ENCODE measurements around the gene ZSCAN5A.
"Not testable (repeated sequence)": the region's sequence is repeated elsewhere in the genome, so short reads cannot be mapped to it uniquely, and the experiment has no call there.

ZSCAN5A gene

DNA sequence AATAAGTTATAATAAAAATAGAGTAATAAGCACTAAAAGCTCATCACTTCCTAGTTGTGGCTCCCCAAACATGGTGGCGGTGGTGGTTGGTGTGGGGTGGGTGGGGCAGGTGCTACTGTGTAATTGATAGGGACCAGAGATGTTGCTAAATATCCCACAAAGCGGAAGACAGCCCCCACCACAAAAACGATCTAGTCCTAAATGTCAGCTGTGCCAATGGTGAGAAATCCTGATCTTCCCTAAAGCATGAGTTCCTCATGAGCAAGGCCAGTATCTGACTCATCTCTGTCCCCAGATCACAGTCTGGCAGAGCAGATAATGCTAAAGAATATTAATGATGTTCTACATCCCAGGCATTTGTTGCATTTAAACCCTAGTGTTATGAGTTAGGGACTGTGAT, 44.0 kb downstream of the ZSCAN5A start:
- DNase-seq, result no peak

DNA sequence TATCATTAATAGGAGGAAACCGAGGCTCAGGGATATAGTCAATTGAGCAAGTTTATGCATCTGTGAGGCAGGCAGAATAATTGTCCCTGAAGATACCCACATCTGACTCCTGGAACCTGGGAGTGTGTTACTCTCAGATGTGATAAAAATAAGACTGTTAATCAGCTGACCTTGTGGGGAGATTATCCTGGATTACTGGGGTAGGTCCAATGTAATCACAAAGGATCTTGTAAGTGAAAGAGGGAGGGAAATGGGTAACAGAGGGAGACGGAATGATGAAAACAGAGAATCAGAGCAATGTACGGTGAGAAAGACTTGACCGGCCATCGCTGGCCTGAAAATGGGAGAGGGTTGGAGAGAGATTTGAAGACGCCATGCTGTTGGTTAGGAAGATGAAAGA, 45.3 kb downstream of the ZSCAN5A start:
- no peak for DNase-seq

DNA sequence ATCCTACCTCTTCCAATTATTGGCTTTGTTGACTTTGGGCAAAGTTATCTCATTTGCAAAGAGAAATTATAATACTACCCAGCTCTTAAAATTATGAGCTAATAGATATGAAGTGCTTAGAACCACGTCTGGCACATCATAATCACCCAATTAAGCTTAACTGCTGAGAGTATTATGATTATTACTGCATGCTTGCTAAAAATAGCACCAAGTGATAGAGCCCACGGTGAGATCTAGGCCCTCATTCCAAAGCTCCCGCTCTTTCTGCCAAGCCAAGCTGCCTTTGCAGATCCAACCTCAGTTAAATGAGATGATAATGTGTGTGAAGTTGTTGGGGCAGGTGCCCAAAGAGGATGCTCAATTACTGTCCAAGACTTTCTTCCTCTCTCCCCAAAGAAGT, 48.6 kb downstream of the ZSCAN5A start:
- no peak for DNase-seq

DNA sequence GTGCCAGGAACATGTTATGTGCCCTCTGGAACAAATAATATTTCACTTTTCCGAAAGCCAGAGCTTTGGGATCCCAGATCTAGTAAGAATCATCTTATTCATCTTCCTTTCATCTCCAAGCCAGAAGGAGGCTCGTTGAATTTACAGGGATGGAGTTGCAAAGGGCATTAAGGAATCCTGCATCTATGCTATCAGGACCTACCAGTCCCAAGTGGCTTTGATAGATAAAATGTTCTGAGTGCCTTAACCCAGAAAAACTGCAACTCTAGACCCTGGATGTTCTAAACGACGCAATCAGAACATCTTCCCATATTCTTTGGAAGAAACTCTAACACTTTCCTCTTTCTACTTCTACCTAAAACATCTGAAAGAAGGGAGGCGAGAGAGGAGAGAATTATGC, 51.3 kb downstream of the ZSCAN5A start:
- DNase-seq, result no peak

DNA sequence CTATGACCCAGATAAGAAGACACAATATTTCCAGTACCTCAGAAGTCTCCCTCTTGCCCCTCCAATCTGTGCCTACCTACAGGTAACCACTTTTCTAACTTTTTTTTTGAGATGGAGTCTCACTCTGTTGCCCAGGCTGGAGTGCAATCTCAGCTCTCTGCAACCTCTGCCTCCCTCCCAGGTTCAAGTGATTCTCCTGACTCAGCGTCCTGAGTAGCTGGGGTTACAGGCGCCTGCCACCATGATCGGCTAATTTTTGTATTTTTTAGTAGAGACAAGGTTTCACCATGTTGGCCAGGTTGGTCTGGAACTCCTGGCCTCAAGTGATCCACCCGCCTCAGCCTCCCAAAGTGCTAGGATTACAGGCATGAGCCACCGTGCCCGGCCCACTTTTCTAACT, 52.7 kb downstream of the ZSCAN5A start:
- not testable (repeated sequence) for DNase-seq

DNA sequence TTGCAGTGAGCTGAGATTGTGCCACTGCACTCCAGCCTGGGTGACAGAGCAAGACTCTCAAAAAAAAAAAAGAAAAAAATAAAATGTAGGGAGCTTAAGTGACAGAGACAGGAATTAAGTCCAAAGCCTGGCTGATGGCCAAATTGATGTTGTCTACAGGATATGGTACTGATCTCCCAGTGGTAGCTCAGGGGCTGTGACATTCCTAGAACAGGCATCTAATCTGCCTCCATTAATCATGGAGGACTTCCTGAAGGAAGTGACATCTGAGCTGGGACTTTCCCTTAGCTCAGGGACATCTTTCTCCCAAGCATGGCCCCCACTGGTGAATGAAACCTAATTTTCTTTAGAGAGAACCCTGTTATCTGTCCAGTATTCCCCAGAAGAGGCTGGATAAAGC, 53.5 kb downstream of the ZSCAN5A start:
- no peak for DNase-seq

DNA sequence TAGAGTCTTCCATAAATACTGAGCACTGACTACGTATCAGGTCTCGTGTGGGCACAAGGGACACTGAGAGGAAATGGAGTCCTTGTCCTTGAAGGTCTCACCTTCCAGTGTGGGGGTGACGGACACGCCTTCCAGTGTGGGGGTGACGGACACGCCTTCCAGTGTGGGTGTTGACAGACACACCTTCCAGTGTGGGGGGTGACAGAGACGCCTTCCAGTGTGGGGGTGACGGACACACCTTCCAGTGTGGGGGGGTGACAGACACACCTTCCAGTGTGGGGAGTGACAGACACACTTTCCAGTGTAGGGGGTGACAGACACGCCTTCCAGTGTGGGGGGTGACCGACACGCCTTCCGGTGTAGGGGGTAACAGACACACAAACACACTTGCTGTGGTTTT, 56.4 kb downstream of the ZSCAN5A start:
- no peak for DNase-seq

DNA sequence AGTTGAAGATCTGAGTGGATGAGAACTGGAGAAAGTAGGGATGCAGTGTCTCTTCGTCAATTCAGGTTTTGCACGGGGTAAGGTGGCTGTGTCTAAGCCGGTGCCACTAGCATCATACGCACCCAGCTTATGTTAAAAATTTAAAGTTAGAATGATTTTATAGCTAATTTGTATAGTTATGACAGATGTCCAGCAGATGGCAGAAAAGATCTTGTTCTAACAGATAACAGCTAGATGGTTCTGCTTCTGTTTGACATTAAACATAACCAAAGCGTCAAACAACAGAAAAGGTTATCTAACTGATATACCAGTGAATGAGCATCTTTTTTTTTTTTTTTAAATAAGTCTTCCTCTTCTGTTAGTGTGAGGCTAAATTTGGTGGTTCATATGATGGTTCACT, 60.9 kb downstream of the ZSCAN5A start:
- DNase-seq, result peak; percentile 48

DNA sequence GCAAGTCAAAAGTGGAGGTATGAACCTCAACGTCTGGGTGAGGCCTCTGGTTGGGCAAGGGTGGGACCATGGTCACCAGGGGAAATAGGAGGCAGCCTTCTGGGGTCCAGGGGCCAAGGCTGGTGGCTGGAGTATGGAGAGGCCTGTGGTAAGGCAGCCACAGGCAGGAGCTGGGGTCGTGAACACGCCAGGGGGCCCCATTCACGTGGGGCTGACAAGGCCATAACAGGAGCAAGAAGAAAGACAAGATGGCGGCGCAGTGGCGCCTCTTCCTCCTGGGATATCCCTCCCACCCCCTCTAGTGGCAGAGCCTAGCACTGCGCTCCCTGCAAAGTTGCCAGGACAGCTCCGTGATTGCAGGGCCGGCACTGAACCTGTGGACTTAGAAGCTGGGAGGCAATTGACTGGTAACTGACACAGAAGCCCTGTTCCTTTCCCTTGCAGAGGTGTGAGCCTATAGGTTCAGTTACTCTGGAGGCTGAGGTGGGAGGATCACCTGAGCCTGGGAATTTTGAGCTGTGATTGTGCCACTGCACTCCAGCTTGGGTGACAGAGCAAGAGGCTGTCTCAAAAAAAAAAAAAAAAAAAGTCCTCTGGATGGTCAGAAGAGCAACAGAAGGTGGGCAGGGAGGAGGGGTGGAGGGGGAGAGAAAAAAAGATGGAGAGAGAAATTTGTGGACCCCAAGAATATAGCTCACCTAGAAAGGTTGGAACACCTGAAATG, 61.8 kb downstream of the ZSCAN5A start:
- peak; percentile 65 for DNase-seq

DNA sequence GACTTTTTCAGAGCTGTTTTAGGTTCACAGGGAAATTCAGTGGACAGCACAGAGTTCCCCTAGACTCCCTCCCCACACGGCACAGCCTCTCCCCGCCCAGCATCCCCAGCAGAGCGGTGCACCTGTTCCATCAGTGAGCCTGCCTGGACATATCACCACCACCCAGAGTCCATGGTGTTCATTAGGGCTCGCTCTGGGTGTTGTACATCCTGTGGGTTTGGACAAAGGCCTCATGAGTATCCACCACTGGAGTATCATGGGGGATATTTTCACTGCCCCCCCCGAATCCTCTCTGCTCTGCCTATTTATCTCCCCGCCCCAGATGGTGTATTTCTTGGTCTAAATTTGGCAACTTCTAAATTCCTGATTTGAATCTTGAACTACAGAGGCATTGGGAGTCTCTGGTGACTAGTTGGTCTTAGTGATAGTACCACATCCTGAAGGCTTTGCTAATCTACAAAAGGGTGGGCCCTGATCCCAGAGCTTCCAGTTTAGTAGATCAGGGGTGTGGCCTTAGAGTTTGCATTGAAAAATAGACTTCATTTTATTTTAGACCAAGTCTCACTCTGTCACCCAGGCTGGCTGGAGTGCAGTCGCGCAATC, 65.8 kb downstream of the ZSCAN5A start:
- not testable (repeated sequence) for DNase-seq

DNA sequence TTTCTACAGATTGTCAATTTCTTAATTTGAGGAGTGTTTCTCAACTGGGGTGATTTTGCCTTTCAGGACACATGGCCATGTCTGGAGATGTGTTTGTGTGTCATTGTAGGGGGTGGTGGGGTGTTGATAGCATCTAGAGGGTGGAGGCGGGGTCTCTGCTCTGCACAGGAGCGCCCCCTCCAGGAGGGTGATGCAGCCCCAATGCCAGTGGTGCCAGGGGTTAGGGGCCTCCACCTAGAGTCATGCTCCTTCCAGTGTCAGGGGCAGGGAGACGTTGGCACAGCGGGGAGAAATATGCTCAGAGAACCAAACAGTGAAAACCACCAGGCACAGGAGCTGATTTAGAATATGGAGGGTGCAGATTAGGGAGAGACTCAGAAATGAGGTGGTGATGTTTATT, 68.9 kb downstream of the ZSCAN5A start:
- DNase-seq, result not testable (repeated sequence)

DNA sequence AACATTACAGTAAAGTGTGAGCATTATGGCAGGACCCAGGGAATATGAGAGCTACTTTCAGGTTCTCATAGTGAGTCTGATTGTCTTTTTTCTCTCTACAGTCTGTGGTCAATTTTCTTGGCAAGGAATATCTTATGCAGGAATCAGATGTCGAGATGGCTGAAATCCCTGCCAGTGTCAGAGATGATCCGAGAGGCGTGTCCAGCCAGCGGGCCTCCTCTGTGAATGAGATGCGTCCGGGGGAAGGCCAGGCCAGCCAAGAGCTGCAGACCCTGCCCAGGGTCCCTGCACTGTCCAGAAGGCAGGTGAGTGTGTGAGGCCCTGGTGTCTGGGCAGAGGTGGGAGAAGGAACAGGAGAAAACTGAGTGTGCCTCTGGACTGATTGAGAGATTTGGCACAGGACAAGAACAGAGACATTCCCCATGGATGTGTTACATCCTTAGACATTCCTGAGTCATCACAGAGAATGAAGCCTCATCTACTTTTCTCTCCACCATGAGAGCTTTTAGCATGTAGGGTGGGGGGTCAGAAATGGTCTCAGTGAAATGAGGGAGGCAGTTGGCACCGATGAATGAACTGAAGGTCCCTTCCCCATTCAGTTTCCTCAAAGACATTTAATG, 69.4 kb downstream of the ZSCAN5A start:
- DNase-seq, result peak; percentile 38

DNA sequence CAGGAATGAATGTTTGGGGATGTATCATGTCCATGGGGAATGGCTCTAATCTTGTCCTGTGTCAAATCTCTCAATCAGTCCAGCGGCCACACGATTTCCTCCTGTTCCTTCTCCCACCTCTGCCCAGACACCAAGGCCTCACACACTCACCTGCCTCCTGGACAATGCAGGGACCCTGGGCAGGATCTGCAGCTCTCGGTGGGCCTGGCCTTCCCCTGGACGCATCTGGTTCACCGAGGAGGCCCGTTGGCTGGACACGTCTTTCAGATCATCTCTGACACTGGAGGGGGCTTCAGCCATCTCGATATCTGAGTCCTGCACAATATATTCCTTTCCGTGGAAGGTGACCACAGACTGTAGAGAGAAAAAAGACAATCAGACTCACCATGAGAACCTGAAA, 91.2 kb downstream of the ZSCAN5A start:
- DNase-seq, result no peak

DNA sequence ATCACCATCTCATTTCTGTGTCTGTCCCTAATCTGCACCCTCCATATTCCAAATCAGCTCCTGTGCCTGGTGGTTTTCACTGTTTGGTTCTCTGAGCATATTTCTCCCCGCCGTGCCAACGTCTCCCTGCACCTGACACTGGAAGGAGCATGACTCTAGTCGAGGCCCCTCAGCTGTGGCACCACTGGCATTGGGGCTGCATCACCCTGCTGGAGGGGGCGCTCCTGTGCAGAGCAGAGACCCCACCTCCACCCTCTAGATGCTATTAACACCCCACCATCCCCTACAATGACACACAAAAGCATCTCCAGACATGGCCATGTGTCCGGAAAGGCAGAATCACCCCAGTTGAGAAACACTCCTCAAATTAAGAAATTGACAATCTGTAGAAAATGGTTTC, 91.7 kb downstream of the ZSCAN5A start:
- no peak for DNase-seq

DNA sequence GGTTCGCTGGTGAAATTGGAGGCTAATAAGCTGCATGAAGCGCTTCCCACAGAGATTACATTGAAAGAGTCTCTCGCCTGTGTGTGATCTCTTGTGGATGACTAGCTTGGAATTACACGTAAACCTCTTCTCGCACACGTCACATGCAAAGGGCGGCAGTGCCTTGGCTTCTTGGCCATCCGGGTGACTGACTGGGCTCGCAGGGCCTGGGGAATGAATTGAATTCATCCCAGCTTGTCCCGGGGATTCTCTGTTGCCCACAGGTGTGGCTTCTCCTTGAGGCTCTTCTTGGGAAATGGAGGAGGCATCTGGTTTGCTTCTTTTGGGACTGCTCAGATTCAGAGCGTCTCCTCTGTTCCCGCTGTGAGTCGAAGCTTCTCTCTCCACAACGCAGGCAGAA, 92.8 kb downstream of the ZSCAN5A start:
- no peak for DNase-seq

DNA sequence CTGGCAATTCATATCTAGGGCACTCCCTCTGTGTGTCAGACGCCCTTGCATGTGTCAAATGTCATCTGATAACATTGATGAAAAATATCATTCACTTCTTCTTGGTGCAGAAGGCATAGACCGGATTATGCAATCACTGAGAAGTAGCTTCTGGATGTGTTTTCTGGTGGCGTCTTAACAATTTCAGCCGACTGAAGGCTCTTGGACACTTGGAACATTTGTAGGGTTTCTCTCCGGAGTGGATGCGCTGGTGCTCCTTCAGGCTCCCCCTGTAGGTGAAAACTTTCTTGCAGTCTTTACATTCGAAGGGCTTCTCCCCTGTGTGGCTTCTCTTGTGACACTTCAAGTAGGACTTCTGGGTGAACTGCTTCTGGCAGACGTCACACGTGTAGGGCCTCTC, 93.2 kb downstream of the ZSCAN5A start:
- DNase-seq, result not testable (repeated sequence)

DNA sequence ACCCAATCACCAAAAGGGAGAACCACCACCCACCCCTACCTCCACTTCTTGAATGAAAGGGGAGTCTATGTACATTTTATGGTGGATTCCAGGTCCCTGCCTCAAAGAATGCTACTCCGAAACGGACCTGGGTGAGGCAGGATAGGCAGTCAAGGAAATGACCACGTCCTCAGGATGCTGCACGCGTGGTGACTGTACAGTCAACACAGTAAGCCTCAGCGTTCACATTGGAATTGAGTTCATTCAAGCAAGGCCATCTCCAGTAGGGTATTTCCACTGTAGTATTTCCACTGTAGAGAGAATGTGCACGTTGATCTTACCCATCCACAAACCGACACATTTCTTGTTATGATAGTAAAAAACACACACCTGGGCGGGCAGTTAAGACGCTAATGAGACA, 95.7 kb downstream of the ZSCAN5A start:
- no peak for DNase-seq

DNA sequence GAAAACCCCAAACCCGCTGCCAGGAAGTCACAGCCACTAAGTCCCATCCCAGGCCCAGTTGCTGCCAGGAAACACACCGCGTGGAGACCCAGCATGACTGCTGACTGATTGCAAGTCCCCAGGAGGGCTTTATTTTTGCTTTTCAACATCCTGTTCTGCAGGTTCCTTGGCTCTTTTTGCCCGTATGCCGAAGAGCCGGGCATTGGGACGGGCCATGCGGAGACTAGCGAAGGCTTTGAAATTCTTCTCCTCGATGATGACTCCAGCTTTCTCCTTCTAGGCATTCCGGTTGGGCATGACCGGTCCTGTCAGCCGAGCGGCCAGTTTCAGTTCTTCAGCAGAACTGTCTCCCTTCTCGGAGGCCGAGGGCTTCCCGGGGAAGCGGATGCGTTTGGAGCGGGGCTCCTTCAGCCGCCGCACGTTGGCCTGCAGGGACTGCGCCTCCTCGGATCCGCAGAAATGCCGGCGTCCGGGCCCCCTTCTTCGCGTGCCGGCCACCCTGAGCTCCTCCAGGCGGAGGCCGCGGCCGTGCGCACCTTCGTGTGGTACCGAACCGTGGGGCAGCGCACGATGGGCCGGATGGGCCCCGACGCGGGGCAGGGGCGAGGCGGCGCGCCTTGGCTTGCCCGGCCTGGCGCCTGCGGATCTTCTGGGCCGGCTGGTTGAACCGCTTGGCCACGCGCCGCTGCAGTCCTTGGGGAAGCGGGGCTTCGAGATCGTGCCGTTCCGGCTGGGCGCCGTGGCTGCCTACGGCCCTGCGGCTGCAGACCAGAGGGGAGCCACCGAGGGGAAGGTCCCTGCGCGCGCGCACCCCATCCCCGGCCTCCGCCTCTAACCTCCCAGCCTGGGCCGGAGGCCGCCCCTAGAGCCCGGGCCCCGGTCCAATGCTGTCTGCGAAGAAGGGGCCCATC, 97.3 kb downstream of the ZSCAN5A start:
- DNase-seq, result peak; percentile 16

DNA sequence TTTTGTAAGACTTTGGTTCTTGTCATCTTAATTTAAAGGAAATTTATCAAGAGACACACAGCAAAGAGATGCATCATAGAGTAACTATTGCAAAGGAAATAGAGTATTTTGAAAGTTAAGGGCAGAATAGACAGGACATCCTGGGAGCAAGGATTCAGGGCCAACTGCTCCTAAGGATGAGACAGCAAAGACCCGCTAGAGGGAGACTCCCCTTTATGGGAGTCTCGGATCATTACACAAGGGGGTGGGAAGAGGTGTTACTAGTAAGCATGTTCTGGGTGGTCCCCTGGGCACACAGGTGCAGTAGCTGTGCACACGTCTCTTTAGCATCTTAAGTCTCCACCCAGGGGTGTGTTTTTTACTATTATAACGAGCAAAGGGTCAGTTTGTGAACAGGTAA, 102.9 kb downstream of the ZSCAN5A start:
- DNase-seq, result no peak

DNA sequence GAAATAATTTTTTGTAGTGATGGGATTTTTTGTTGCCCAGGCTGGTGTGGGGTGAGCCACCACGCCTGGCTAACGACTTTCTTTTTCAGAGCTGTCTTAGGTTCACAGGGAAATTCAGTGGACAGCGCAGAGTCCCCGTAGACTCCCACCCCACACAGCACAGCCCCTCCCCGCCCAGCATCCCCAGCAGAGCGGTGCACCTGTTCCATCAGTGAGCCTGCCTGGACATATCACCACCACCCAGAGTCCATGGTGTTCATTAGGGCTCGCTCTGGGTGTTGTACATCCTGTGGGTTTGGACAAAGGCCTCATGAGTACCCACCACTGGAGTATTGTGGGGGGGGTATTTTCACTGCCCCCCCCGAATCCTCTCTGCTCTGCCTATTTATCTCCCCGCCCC, 104.6 kb downstream of the ZSCAN5A start:
- DNase-seq, result not testable (repeated sequence)

DNA sequence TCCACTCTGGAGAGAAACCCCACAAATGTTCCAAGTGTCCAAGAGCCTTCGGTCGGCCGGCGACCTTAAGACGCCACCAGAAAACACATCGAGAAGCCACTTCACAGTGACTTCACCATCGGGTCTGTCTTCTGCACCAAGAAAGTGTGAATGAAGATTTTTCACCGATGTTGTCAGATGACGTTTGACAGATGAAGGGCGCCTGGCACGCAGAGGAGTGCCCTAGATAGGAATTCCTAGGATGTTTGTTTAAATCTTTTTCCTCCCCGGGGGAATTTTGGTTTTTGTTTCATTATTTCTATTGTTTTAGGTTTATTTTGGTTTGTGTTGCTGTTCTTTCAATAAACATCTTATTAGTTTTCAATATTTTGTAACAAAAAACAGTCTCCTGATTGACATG, 105.5 kb downstream of the ZSCAN5A start:
- no peak for DNase-seq

DNA sequence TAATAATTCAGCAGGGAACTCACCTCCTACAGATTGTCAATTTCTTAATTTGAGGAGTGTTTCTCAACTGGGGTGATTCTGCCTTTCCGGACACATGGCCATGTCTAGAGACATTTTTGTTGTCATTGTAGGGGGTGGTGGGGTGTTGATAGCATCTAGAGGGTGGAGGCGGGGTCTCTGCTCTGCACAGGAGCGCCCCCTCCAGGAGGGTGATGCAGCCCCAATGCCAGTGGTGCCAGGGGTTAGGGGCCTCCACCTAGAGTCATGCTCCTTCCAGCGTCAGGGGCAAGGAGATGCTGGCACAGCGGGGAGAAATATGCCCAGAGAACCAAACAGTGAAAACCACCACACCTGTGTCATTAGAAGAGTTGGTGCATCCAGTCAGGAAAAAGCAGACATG, 107.1 kb downstream of the ZSCAN5A start:
- not testable (repeated sequence) for DNase-seq

DNA sequence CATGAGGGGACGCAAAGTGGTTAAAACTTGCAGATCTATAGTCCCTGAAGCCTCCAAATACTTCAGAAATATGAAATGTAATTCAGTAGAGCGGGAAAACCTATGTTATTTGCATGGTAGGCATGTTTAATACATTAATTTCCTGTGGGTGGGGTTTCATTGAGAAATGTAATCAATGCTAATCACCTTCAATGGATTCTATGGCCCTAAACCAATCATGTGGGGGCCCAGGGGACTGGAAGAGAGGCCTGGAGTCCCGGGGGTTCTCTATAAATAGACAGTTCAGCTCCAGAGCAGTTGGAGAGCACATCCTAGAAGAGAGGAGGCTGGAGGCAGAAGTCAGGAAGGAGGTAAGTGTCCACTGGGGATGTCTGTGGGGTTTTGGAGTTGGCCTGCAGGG, 112.7 kb downstream of the ZSCAN5A start, which contains the start of gene ZSCAN5C:
Gene ZSCAN5C (plus strand): TSS at position 301 of the 400 bp plus-strand sequence. CDS start 3,641 bp downstream, outside the sequence.
- no peak for DNase-seq
